SU-DHL-6 (cell line): ENCODE data around the gene TRIM58.

Experiments used
- H2AFZ ChIP-seq: fragments of 200-600 bp; sonication (generic); 2 replicates; pipeline ENCODE4 v1.6.1; 2014; ENCODE audit warnings: low read depth, mild to moderate bottlenecking, moderate library complexity, mixed read lengths, antibody characterized with exemption, low read length; ENCODE audit not compliant: severe bottlenecking
- H3F3A ChIP-seq: fragments of 200-600 bp; shearing (Covaris generic); 2 replicates; pipeline ENCODE4 v1.6.0; 2016; ENCODE audit warnings: antibody characterized with exemption, mild to moderate bottlenecking; ENCODE audit not compliant: insufficient read depth
- H3K27ac ChIP-seq: fragments of 200-600 bp; sonication (generic); 2 replicates; pipeline ENCODE4 v1.5.1; 2016; ENCODE audit warnings: low read depth, mild to moderate bottlenecking, low read length, moderate library complexity, mixed read lengths
- H3K27me3 ChIP-seq: fragments of 200-600 bp; sonication (generic), shearing (Covaris generic); 2 replicates; pipeline ENCODE4 v1.6.0; 2014; ENCODE audit warnings: mild to moderate bottlenecking, low read length
- H3K36me3 ChIP-seq: fragments of 200-600 bp; sonication (generic); 2 replicates; pipeline ENCODE4 v1.6.1; 2014; ENCODE audit warnings: mild to moderate bottlenecking, low read length, mixed read lengths
- H3K4me2 ChIP-seq: fragments of 300-600, 200-600 bp; shearing (Covaris generic), sonication (generic); 2 replicates; pipeline ENCODE4 v1.6.0; 2014; ENCODE audit warnings: low read length, low read depth, mild to moderate bottlenecking; ENCODE audit not compliant: poor library complexity, severe bottlenecking
- H3K4me3 ChIP-seq: fragments of 200-600 bp; sonication (generic); 2 replicates; pipeline ENCODE4 v1.5.1; 2014; ENCODE audit warnings: antibody characterized with exemption, low read length, mild to moderate bottlenecking, mixed read lengths; ENCODE audit not compliant: insufficient read depth, poor library complexity, severe bottlenecking
- H3K79me2 ChIP-seq: fragments of 200-600 bp; sonication (generic); 2 replicates; pipeline ENCODE4 v1.6.1; 2014; ENCODE audit warnings: mild to moderate bottlenecking, low read length, moderate library complexity; ENCODE audit not compliant: insufficient read depth
- H3K9ac ChIP-seq: fragments of 200-600 bp; sonication (generic); 2 replicates; pipeline ENCODE4 v1.7.0; 2014; ENCODE audit warnings: mild to moderate bottlenecking, low read length
- H3K9me2 ChIP-seq: fragments of 200-600 bp; sonication (generic); replicated peaks from 2 replicates; pipeline ENCODE4 v1.6.1; 2014; ENCODE audit warnings: low read length; ENCODE audit not compliant: insufficient read depth
- H3K9me3 ChIP-seq: fragments of 200-600 bp; sonication (generic); 2 replicates; pipeline ENCODE4 v1.6.1; 2014; ENCODE audit warnings: low read length, mixed read lengths; ENCODE audit not compliant: insufficient read depth
- H4K20me1 ChIP-seq: fragments of 200-600 bp; sonication (generic); 2 replicates; pipeline ENCODE4 v1.6.1; 2014; ENCODE audit warnings: low read depth, mild to moderate bottlenecking, antibody characterized with exemption, low read length, moderate library complexity, mixed read lengths
- CTCF ChIP-seq: fragments of 200-600 bp; sonication (generic); IDR thresholded peaks from one replicate; pipeline ENCODE4 v1.5.1; 2017; ENCODE audit warnings: antibody characterized with exemption, mild to moderate bottlenecking, low read length, moderate library complexity; ENCODE audit not compliant: insufficient read depth, poor library complexity, severe bottlenecking
- EZH2phosphoT487 ChIP-seq: fragments of 200-600 bp; sonication (generic), shearing (Covaris generic); conservative IDR thresholded peaks from 2 replicates; pipeline ENCODE4 v1.6.1; 2018; ENCODE audit warnings: mild to moderate bottlenecking, antibody characterized with exemption, low read length, moderate library complexity, mixed read lengths

Gene TRIM58

GRCh38 chr1:247855911-247856310 lies 1.1 kb upstream of the TRIM58 start:
- no peak overlapping the region for H3K4me2 ChIP-seq
- H3K79me2 ChIP-seq = no peaks in the 10 kb centered on the region
- H4K20me1 ChIP-seq = no peaks in the 10 kb centered on the region
- H3F3A ChIP-seq = no peaks in the 10 kb centered on the region
- no peaks in the 10 kb centered on the region for H3K36me3 ChIP-seq
- H3K27ac ChIP-seq = no peak overlapping the region
- no peaks in the 10 kb centered on the region for H3K9me3 ChIP-seq
- no peaks in the 10 kb centered on the region for H3K27me3 ChIP-seq
- H3K9me2 ChIP-seq = no peaks in the 10 kb centered on the region
- no peak overlapping the region for H3K4me3 ChIP-seq
- H3K9ac ChIP-seq = no peak overlapping the region
- no peak overlapping the region for H2AFZ ChIP-seq
- TF ChIP-seq EZH2phosphoT487 = no peak
- no peak for TF ChIP-seq CTCF

- no peak overlapping the region for H3K27ac ChIP-seq
These were observed 1.1 kb downstream of the TRIM58 start for GRCh38 chr1:247857985-247858619.

GRCh38 chr1:247862756-247863155 lies 5.8 kb downstream of the TRIM58 start:
- Histone ChIP-seq H3K9me3 (no peaks in the 10 kb centered on the region), H3K36me3 (no peaks in the 10 kb centered on the region), H3K27me3 (no peaks in the 10 kb centered on the region), H3K9me2 (no peaks in the 10 kb centered on the region), H3K27ac (no peak overlapping the region), H3K79me2 (no peaks in the 10 kb centered on the region), H3K9ac (no peak overlapping the region), H3K4me2 (no peak overlapping the region), H2AFZ (no peak overlapping the region), H3F3A (no peaks in the 10 kb centered on the region), H3K4me3 (no peak overlapping the region), H4K20me1 (no peaks in the 10 kb centered on the region)
- TF ChIP-seq EZH2phosphoT487 (no peak), CTCF (no peak)

More at GRCh38 chr1:247857985-247858619, 1.1 kb downstream of the TRIM58 start:
- Histone ChIP-seq H3K4me2 (no peak overlapping the region), H2AFZ (no peak overlapping the region), H3K9me3 (no peaks in the 10 kb centered on the region), H3F3A (no peaks in the 10 kb centered on the region), H3K27me3 (no peaks in the 10 kb centered on the region), H3K36me3 (no peaks in the 10 kb centered on the region), H4K20me1 (no peaks in the 10 kb centered on the region), H3K9me2 (no peaks in the 10 kb centered on the region), H3K4me3 (no peak overlapping the region), H3K9ac (no peak overlapping the region), H3K79me2 (no peaks in the 10 kb centered on the region)
- TF ChIP-seq EZH2phosphoT487 (no peak), CTCF (no peak)
